ENCODE results near the gene CD84. TPM values are rescaled to one million over a fixed set of nuclear protein-coding genes. Genes with fewer than 3 reads are reported as not detected.
"Not testable (repeated sequence)": the region's sequence is repeated elsewhere in the genome, so short reads cannot be mapped to it uniquely, and the experiment has no call there.

CD84 gene
- total RNA-seq, 6 experiments from 2014 or later, result 2.4 to 11.1 (median 3.4) TPM

- DNase-seq (no peak), ATAC-seq (no peak)
- TF ChIP-seq POLR2A (IDR thresholded peaks at IDR 0.05) (no peak), CTCF (IDR thresholded peaks at IDR 0.05) (no peak)
- Histone ChIP-seq H3K27me3 (no peaks in the 10 kb centered on the region), H3K9me3 (no peaks in the 10 kb centered on the region), H3K27ac (peak overlapping the region in 1 of 3 donors; percentile 16), H3K4me3 (no peak overlapping the region), H3K36me3 (no peaks in the 10 kb centered on the region), H3K4me1 (peaks cover 0 to 2% (median 0%) of the 10 kb centered on the region in 4 donors)
- intact Hi-C loops (cut with DNase I), result no loop called here
- WGBS (ENCODE audit: insufficient coverage, low coverage, low lambda C conversion rate, missing lambda C conversion rate), result 55% methylated on average over 1 of the region's 1 CpG
Observed at GRCh38 chr1:160500321-160500990, 78.8 kb downstream of the CD84 start.

DNA sequence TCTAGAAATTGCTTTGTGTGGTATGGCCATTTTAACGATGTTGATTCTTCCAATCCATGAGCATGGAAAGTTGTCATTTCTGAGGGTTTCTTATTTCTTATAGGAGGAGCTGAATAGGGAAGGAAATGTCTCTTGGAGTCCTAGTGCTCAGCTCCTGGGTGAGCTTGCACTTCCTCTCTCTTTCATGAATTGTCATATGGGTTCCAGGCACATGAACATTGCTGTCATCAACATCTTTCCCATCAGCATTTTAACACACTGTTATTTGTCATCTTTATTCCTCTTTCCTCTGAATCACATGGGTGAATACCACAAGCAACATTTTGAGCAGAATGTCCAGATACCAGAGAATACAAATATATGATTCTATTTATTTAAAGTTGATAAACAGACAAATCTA, 79.7 kb downstream of the CD84 start:
- Histone ChIP-seq H3K4me3 (no peak overlapping the region), H3K9me3 (no peaks in the 10 kb centered on the region), H3K4me1 (peaks cover 0 to 2% (median 0%) of the 10 kb centered on the region in 4 donors), H3K36me3 (no peaks in the 10 kb centered on the region), H3K27ac (peak overlapping the region in 1 of 3 donors; percentile 25), H3K27me3 (no peaks in the 10 kb centered on the region)
- peak; percentile 40 to 69 (median 54) for ATAC-seq
- intact Hi-C loops (cut with DNase I), result no loop called here
- no peak for DNase-seq
- no CpG with 5 or more reads among the region's 1 CpG for WGBS (ENCODE audit: insufficient coverage, low coverage, low lambda C conversion rate, missing lambda C conversion rate)
- no peak for TF ChIP-seq CTCF (IDR thresholded peaks at IDR 0.05)
- no peak for TF ChIP-seq POLR2A (IDR thresholded peaks at IDR 0.05)

- intact Hi-C loops (cut with DNase I); H3K9me3 ChIP-seq; H3K27ac ChIP-seq; DNase-seq; H3K36me3 ChIP-seq; H3K4me3 ChIP-seq; H3K4me1 ChIP-seq; ATAC-seq; H3K27me3 ChIP-seq: not testable (repeated sequence)
- 64% methylated on average over 3 of the region's 3 CpGs for WGBS (ENCODE audit: insufficient coverage, low coverage, low lambda C conversion rate, missing lambda C conversion rate)
Observed at GRCh38 chr1:160498301-160499065, 80.8 kb downstream of the CD84 start.

DNA sequence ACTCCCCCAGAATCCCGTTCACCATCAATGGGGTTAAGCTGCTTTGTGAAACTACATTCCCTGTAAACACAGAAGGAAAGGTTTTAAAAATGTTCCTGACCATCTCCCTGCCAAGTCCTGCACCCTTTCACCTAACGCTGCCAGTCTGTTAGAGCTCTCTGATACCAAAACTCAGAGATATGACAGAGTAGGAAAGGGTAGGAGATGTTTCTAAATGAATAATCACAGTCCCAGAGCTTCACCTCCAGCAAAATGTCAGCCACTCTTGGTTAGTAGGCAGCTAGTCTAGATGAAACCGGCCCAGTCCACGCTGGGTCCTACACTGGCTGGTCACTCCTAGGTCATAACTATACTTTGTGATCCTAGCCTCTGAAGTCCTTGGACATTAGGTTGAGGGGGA, 83.0 kb downstream of the CD84 start:
- Histone ChIP-seq H3K27me3 (no peaks in the 10 kb centered on the region), H3K4me1 (no peaks in the 10 kb centered on the region), H3K4me3 (no peak overlapping the region), H3K27ac (no peak overlapping the region), H3K9me3 (no peaks in the 10 kb centered on the region), H3K36me3 (no peaks in the 10 kb centered on the region)
- no peak for TF ChIP-seq CTCF (IDR thresholded peaks at IDR 0.05)
- TF ChIP-seq POLR2A (IDR thresholded peaks at IDR 0.05), result no peak
- no peak for ATAC-seq
- DNase-seq, result no peak
- 91% methylated on average over 4 of the region's 4 CpGs for WGBS (ENCODE audit: insufficient coverage, low coverage, low lambda C conversion rate, missing lambda C conversion rate)
- intact Hi-C loops (cut with DNase I), result no loop called here

GRCh38 chr1:160494620-160495019, 84.7 kb downstream of the CD84 start:
- H3K4me1 ChIP-seq, result no peaks in the 10 kb centered on the region
- H3K27me3 ChIP-seq, result no peaks in the 10 kb centered on the region
- intact Hi-C loops (cut with DNase I), result no loop called here
- peak in 2 of 3 donors; percentile 35 to 55 for DNase-seq
- no peak overlapping the region for H3K4me3 ChIP-seq
- H3K27ac ChIP-seq, result no peak overlapping the region
- WGBS (ENCODE audit: insufficient coverage, low coverage, low lambda C conversion rate, missing lambda C conversion rate), result 50% methylated on average over 1 of the region's 3 CpGs
- H3K9me3 ChIP-seq, result no peaks in the 10 kb centered on the region
- no peaks in the 10 kb centered on the region for H3K36me3 ChIP-seq
- ATAC-seq, result peak; percentile 80 to 93 (median 84)
- peak; percentile 26 to 64 (median 54) for TF ChIP-seq CTCF (IDR thresholded peaks at IDR 0.05)
- TF ChIP-seq POLR2A (IDR thresholded peaks at IDR 0.05), result no peak

Data from right lobe of liver (tissue), 6 donors.